Peyer's patch (tissue), 4 donors: Measurements from ENCODE around the gene POLR3A.

Source experiments
- POLR2A ChIP-seq, 2 donors: fragments of 450-650 bp; IDR thresholded peaks; one replicate each; pipeline ENCODE4 v1.5.1; 2017; ENCODE audit warnings: antibody characterized with exemption in 2 of 2, mild to moderate bottlenecking in 2 of 2, moderate library complexity in 2 of 2
- TF ChIP-seq, protein P1 (sequence below), 6 experiments: fragments of 450-650 bp in 4 of 6; fragments of 200-600 bp in 2 of 6; sonication (generic) in 1 of 6; IDR thresholded peaks; one replicate each; pipeline ENCODE4 v1.5.1; 2017 to 2019; ENCODE audit warnings: antibody characterized with exemption in 6 of 6, mild to moderate bottlenecking in 3 of 6, moderate library complexity in 1 of 6

GRCh38 chr10:77922566-77923179 lies 106.6 kb downstream of the POLR3A start:
- TF ChIP-seq, protein P1, sequence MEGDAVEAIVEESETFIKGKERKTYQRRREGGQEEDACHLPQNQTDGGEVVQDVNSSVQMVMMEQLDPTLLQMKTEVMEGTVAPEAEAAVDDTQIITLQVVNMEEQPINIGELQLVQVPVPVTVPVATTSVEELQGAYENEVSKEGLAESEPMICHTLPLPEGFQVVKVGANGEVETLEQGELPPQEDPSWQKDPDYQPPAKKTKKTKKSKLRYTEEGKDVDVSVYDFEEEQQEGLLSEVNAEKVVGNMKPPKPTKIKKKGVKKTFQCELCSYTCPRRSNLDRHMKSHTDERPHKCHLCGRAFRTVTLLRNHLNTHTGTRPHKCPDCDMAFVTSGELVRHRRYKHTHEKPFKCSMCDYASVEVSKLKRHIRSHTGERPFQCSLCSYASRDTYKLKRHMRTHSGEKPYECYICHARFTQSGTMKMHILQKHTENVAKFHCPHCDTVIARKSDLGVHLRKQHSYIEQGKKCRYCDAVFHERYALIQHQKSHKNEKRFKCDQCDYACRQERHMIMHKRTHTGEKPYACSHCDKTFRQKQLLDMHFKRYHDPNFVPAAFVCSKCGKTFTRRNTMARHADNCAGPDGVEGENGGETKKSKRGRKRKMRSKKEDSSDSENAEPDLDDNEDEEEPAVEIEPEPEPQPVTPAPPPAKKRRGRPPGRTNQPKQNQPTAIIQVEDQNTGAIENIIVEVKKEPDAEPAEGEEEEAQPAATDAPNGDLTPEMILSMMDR (IDR thresholded peaks at IDR 0.05): no peak
- TF ChIP-seq POLR2A (IDR thresholded peaks at IDR 0.05): no peak
